OCI-LY1 (cell line): ENCODE measurements around the gene AP3D1.

Experiments used
- CTCF ChIP-seq: fragments of 200-600 bp; sonication (generic), shearing (Covaris generic); IDR thresholded peaks from 2 replicates; pipeline ENCODE4 v1.5.1; 2017; ENCODE audit warnings: mild to moderate bottlenecking, antibody characterized with exemption, low read length, moderate library complexity, mixed read lengths
- EZH2 ChIP-seq: fragments of 200-600 bp; sonication (generic), shearing (Covaris generic); IDR thresholded peaks from 2 replicates; pipeline ENCODE4 v1.8.0; 2017; ENCODE audit warnings: borderline replicate concordance, mixed run types, mild to moderate bottlenecking, antibody characterized with exemption, low read length, moderate library complexity, mixed read lengths

GRCh38 chr19:2171349-2172145 lies 20.2 kb upstream of the AP3D1 start:
- TF ChIP-seq CTCF (no peak; the same call in 1 of the 2 replicates), EZH2 (no peak)
